Ovary (tissue), 9 donors: ENCODE measurements around the gene ERBB2. TPM values are rescaled to one million over a fixed set of nuclear protein-coding genes. Genes with fewer than 3 reads are reported as not detected.

ENCODE experiments used
- DNase-seq, 5 donors: peaks; one replicate each; pipeline ENCODE4 v3.0.0-alpha.2; 2019 to 2020
- H3K27ac ChIP-seq, 2 donors: fragments of 200-600 bp; one replicate each; pipeline versions ENCODE4 v1.5.1 to v1.8.0; 2019 to 2022
- H3K27me3 ChIP-seq: fragments of 200-600 bp; one replicate; pipeline ENCODE4 v1.8.0; 2022
- H3K36me3 ChIP-seq: fragments of 200-600 bp; sonication (generic); one replicate; pipeline ENCODE4 v1.5.1; 2019
- H3K4me1 ChIP-seq: one replicate; pipeline ENCODE4 v1.8.1; 2013; ENCODE audit warnings: mild to moderate bottlenecking, moderate library complexity; ENCODE audit not compliant: insufficient read depth
- H3K4me3 ChIP-seq: fragments of 200-600 bp; sonication (generic); one replicate; pipeline ENCODE4 v1.5.1; 2017
- H3K9me3 ChIP-seq, 2 donors: fragments of 200-600 bp in 1 of 2; sonication (generic) in 1 of 2; one replicate each; pipeline versions ENCODE4 v1.5.1 to v1.8.1; 2013 to 2019; ENCODE audit warnings: mild to moderate bottlenecking in 1 of 2, moderate library complexity in 1 of 2
- EP300 ChIP-seq: sonication (generic); formaldehyde crosslinking; IDR thresholded peaks from one replicate; pipeline ENCODE4 v1.6.1; 2017; ENCODE audit warnings: antibody characterized with exemption
- POLR2A ChIP-seq: fragments of 450-650 bp; IDR thresholded peaks from one replicate; pipeline ENCODE4 v1.6.1; 2017; ENCODE audit warnings: antibody characterized with exemption, mild to moderate bottlenecking, moderate library complexity
- WGBS, 3 donors: extraction: QIAGEN DNeasy Blood & Tissue Kit in 1 of 3; methylation state at CpG; one replicate each; pipeline versions ENCODE4 v1.1.5 to v1.1.7; 2013 to 2017; 5-methylcytosine and 5-hydroxymethylcytosine counted together
- intact Hi-C, 4 donors: fragments of 100-400 bp; cut with DNase I; formaldehyde crosslinking; loops; one replicate each; pipeline versions ENCODE4 v1.11.0 to v1.15.1; 2022 to 2023
- polyA plus RNA-seq, 2 donors: library from polyadenylated mRNA; stranded (reverse); fragments of 200-250 nt in 1 of 2; fragments of 350-450 nt in 1 of 2; fragmentation: Illumina TruSeq in 1 of 2; extraction: RNeasy Lipid Tissue Mini Kit (QIAGEN cat#74804) in 1 of 2; gene quantifications; one replicate each; pipeline ENCODE4 v1.2.3, GENCODE V29; 2013 to 2014
- total RNA-seq, 7 donors: library from RNA; depleted of rRNA in 2 of 7; stranded (reverse); fragments of >200 nt in 2 of 7; fragmentation: NEBNext Ultra II Directional in 3 of 7; extraction: Animal tissue kit (Norgen Biotek cat#: 25700) in 3 of 7; gene quantifications; one replicate each; pipeline versions ENCODE4 v1.1.0 to v1.2.4, GENCODE V29; 2016 to 2023
- TF ChIP-seq, protein P1 (sequence below), 3 donors: fragments of 450-650 bp in 2 of 3; fragments of 200-600 bp in 1 of 3; IDR thresholded peaks; one replicate each; pipeline versions ENCODE4 v1.5.1 to v1.8.0; 2016 to 2022; ENCODE audit warnings: antibody characterized with exemption in 3 of 3, mild to moderate bottlenecking in 1 of 3
- donor health status: DM: no; HTN: no; CAD: no; lungs with moderate emphysema.
- donor health status: DM: no; HTN: no; CAD: no.
- donor health status: Bipolar disorder and iron deficiency.
- donor health status: DM: yes; HTN: yes; CAD: no.
- donor health status: DM: no; HTN: no; CAD: no.
- donor health status: DM: yes; HTN: yes; CAD: no.

ERBB2 gene
- total and polyA plus RNA-seq, 9 donors: 20.1 to 66.3 (median 50.6) TPM

- H3K36me3 ChIP-seq: no peaks in the 10 kb centered on the region
- H3K4me3 ChIP-seq: no peak overlapping the region
- DNase-seq: no peak
- no peaks in the 10 kb centered on the region for H3K4me1 ChIP-seq
- no peaks in the 10 kb centered on the region for H3K27me3 ChIP-seq
- TF ChIP-seq EP300 (no peak), POLR2A (no peak)
- TF ChIP-seq, protein P1, sequence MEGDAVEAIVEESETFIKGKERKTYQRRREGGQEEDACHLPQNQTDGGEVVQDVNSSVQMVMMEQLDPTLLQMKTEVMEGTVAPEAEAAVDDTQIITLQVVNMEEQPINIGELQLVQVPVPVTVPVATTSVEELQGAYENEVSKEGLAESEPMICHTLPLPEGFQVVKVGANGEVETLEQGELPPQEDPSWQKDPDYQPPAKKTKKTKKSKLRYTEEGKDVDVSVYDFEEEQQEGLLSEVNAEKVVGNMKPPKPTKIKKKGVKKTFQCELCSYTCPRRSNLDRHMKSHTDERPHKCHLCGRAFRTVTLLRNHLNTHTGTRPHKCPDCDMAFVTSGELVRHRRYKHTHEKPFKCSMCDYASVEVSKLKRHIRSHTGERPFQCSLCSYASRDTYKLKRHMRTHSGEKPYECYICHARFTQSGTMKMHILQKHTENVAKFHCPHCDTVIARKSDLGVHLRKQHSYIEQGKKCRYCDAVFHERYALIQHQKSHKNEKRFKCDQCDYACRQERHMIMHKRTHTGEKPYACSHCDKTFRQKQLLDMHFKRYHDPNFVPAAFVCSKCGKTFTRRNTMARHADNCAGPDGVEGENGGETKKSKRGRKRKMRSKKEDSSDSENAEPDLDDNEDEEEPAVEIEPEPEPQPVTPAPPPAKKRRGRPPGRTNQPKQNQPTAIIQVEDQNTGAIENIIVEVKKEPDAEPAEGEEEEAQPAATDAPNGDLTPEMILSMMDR (IDR thresholded peaks at IDR 0.05): no peak
- H3K27ac ChIP-seq: no peak overlapping the region
- H3K9me3 ChIP-seq: no peaks in the 10 kb centered on the region
- intact Hi-C loops: no loop called here
- 40 to 48% (median 46%) methylated on average over 3 of the region's 3 CpGs for WGBS, 3 donors
Measured at GRCh38 chr17:39765175-39765574, 65.3 kb downstream of the ERBB2 start.

DNA sequence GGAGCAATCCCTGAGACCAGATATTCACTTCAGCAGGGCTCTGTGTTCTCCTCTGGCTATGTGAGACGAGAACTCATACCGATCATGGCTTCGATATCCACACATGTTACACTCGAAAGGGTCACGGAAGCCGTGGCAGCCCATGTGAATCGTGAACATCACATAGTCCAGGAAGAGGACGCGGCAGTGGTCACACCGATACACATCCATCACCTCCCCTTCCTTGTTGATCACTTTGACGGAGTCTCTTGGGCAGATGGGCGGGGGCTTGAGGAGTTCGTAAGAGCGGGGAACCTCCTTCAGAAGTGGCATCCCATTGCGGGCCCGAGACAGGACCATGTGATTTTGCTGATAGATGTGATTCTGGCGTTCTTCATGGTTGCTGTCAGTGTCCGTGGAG, 65.9 kb downstream of the ERBB2 start:
- no peak overlapping the region for H3K27ac ChIP-seq
- no peak for DNase-seq
- H3K27me3 ChIP-seq: no peaks in the 10 kb centered on the region
- no peaks in the 10 kb centered on the region for H3K4me1 ChIP-seq
- TF ChIP-seq, protein P1 (IDR thresholded peaks at IDR 0.05): no peak
- TF ChIP-seq POLR2A: no peak
- no peak for TF ChIP-seq EP300
- intact Hi-C loops: no loop called here
- no peaks in the 10 kb centered on the region for H3K36me3 ChIP-seq
- 89 to 90% (median 89%) methylated on average over 18 of the region's 18 CpGs for WGBS, 3 donors
- no peak overlapping the region for H3K4me3 ChIP-seq
- no peaks in the 10 kb centered on the region for H3K9me3 ChIP-seq

GRCh38 chr17:39767147-39767546, 67.3 kb downstream of the ERBB2 start:
- WGBS, 3 donors: 29 to 46% (median 45%) methylated on average over 3 of the region's 3 CpGs
- Histone ChIP-seq H3K36me3 (no peaks in the 10 kb centered on the region), H3K27ac (no peak overlapping the region), H3K27me3 (no peaks in the 10 kb centered on the region), H3K4me3 (no peak overlapping the region), H3K4me1 (no peaks in the 10 kb centered on the region), H3K9me3 (no peaks in the 10 kb centered on the region)
- no peak for TF ChIP-seq POLR2A
- no peak for DNase-seq
- intact Hi-C loops: no loop called here

DNA sequence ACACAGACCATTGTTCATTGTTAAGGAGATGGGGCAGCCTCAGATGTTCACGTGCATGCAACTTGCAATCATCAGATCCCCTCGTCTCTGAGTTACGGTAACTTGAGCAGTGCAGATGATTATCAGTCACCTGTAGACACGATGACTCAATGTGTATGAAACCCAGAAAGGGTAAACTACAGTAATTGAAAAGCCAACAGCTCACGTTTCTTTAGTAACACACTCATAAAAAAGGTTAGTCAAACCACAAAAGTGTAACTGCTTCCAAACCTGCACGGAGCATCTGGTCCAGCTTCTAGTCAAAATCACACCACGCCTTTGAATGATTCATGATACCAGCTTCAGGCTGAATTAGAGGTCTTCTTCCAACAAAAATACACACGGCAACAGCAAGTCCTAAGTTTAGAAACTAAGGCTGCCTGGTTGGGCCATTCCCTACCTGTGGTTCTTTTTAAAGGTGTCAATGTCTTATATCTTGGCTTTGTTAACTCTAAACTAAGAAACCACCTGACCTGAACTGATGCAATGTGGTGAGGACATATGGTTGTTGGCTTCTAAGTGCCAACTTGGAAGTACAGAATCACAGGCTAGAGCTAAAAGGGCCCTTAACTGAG, 70.2 kb downstream of the ERBB2 start:
- WGBS, 3 donors: 58 to 62% (median 62%) methylated on average over 8 of the region's 8 CpGs

DNA sequence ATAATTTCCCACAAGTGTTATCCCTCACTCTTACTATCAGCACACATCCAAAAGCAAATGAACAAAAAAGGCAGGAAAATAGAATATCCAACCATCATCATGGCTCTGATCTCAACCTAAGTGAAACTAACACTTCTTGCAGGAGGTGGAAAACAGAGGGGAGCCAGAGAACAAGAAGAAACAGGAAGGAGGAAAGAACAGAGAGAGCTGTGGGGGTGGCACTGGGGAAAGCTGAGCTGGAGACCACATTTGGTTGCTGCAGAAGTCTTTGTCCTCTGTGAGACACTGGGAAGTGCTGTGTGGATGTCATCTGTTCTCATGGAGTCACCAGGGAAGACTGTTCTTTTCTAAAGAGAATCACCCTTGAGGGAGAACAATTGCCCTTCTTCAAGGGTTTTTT, 72.6 kb downstream of the ERBB2 start:
- Histone ChIP-seq H3K36me3 (no peaks in the 10 kb centered on the region), H3K4me3 (no peak overlapping the region)
- intact Hi-C loops: no loop called here

More for the DNA sequence above, 70.2 kb downstream of the ERBB2 start:
- Histone ChIP-seq H3K36me3 (no peaks in the 10 kb centered on the region), H3K27me3 (no peaks in the 10 kb centered on the region), H3K9me3 (no peaks in the 10 kb centered on the region), H3K4me3 (no peak overlapping the region), H3K4me1 (no peaks in the 10 kb centered on the region), H3K27ac (no peak overlapping the region)
- intact Hi-C loops: no loop called here
- no peak for DNase-seq
- TF ChIP-seq, protein P1 (IDR thresholded peaks at IDR 0.05): no peak
- no peak for TF ChIP-seq EP300
- no peak for TF ChIP-seq POLR2A

More for the DNA sequence above, 72.6 kb downstream of the ERBB2 start:
- TF ChIP-seq POLR2A (no peak), EP300 (no peak)
- TF ChIP-seq, protein P1 (IDR thresholded peaks at IDR 0.05): no peak
- H3K9me3 ChIP-seq: no peaks in the 10 kb centered on the region
- DNase-seq: no peak
- no peaks in the 10 kb centered on the region for H3K27me3 ChIP-seq
- H3K4me1 ChIP-seq: no peaks in the 10 kb centered on the region
- no peak overlapping the region for H3K27ac ChIP-seq
